Thymus (tissue), 11 donors: ENCODE results near the gene CERS6. TPM values are rescaled to one million over a fixed set of nuclear protein-coding genes. Genes with fewer than 3 reads are reported as not detected.
A peak's percentile ranks its signal among the peaks of the same experiment; 100 is the strongest.

Experiments used
- DNase-seq, 9 donors: peaks; one replicate each; pipeline ENCODE4 v3.0.0-alpha.2; 2013; ENCODE audit warnings: low spot score in 9 of 9, low read depth in 6 of 9, missing footprints in 1 of 9
- H3K27ac ChIP-seq, 2 donors: one replicate each; pipeline ENCODE4 v1.5.1; 2013; ENCODE audit warnings: control low read depth in 1 of 2, low read depth in 1 of 2, low read length in 1 of 2, mild to moderate bottlenecking in 1 of 2, moderate library complexity in 1 of 2
- H3K27me3 ChIP-seq, 2 donors: one replicate each; pipeline ENCODE4 v1.5.1; 2013; ENCODE audit warnings: low read length in 1 of 2; ENCODE audit not compliant: control insufficient read depth in 2 of 2, insufficient read depth in 1 of 2
- H3K36me3 ChIP-seq, 2 donors: one replicate each; pipeline ENCODE4 v1.5.1; 2013; ENCODE audit warnings: low read length in 1 of 2, mild to moderate bottlenecking in 1 of 2, moderate library complexity in 1 of 2; ENCODE audit not compliant: control insufficient read depth in 2 of 2, insufficient read depth in 2 of 2
- H3K4me1 ChIP-seq, 2 donors: one replicate each; pipeline ENCODE4 v1.5.1; 2013; ENCODE audit warnings: low read length in 2 of 2; ENCODE audit not compliant: control insufficient read depth in 2 of 2, insufficient read depth in 2 of 2
- H3K4me3 ChIP-seq, 2 donors: one replicate each; pipeline ENCODE4 v1.5.1; 2013; ENCODE audit warnings: low read length in 2 of 2, control low read depth in 1 of 2, mild to moderate bottlenecking in 1 of 2
- H3K9me3 ChIP-seq, 2 donors: one replicate each; pipeline ENCODE4 v1.5.1; 2013; ENCODE audit warnings: low read length in 1 of 2, mild to moderate bottlenecking in 1 of 2; ENCODE audit not compliant: control insufficient read depth in 2 of 2, insufficient read depth in 1 of 2
- WGBS: extraction: QIAGEN DNeasy Blood & Tissue Kit; methylation state at CpG from one replicate; pipeline ENCODE4 v1.1.7; 2013; 5-methylcytosine and 5-hydroxymethylcytosine counted together
- polyA plus RNA-seq: library from polyadenylated mRNA; stranded (reverse); fragments of 200-250 nt; gene quantifications from one replicate; pipeline ENCODE4 v1.2.3, GENCODE V29; 2013
- total RNA-seq: library from RNA; stranded (reverse); fragments of 120-200 nt; gene quantifications from one replicate; pipeline ENCODE4 v1.2.4, GENCODE V29; 2013
- donor health status: healthy.

CERS6 gene
- total and polyA plus RNA-seq, 2 donors: 12.1 to 26.9 TPM

GRCh38 chr2:168708080-168708479 is 252.0 kb downstream of the CERS6 start:
- 99% methylated on average over 1 of the region's 1 CpG for WGBS
- H3K4me3 ChIP-seq: no peak overlapping the region
- peaks cover 0 to 2% of the 10 kb centered on the region in 2 donors for H3K36me3 ChIP-seq
- no peak overlapping the region for H3K27ac ChIP-seq
- H3K9me3 ChIP-seq: no peaks in the 10 kb centered on the region
- no peaks in the 10 kb centered on the region for H3K4me1 ChIP-seq
- no peaks in the 10 kb centered on the region for H3K27me3 ChIP-seq
- no peak for DNase-seq

- Histone ChIP-seq H3K4me3 (no peak overlapping the region), H3K27ac (no peak overlapping the region), H3K4me1 (no peaks in the 10 kb centered on the region), H3K27me3 (no peaks in the 10 kb centered on the region), H3K9me3 (no peaks in the 10 kb centered on the region), H3K36me3 (peaks cover 0 to 2% of the 10 kb centered on the region in 2 donors)
- WGBS: 99% methylated on average over 4 of the region's 4 CpGs
- no peak for DNase-seq
Observed at GRCh38 chr2:168710754-168711467, 254.8 kb downstream of the CERS6 start.

- no peak overlapping the region for H3K27ac ChIP-seq
Observed at GRCh38 chr2:168712053-168712452, 256.0 kb downstream of the CERS6 start.

GRCh38 chr2:168713325-168713724 is 257.3 kb downstream of the CERS6 start:
- Histone ChIP-seq H3K27ac (no peak overlapping the region), H3K4me3 (no peak overlapping the region), H3K9me3 (no peaks in the 10 kb centered on the region), H3K36me3 (peaks cover 0 to 3% of the 10 kb centered on the region in 2 donors), H3K27me3 (no peaks in the 10 kb centered on the region), H3K4me1 (no peaks in the 10 kb centered on the region)
- no peak for DNase-seq
- WGBS: 97% methylated on average over 1 of the region's 1 CpG

More at GRCh38 chr2:168712053-168712452, 256.0 kb downstream of the CERS6 start:
- WGBS: 54% methylated on average over 1 of the region's 1 CpG
- Histone ChIP-seq H3K4me3 (no peak overlapping the region), H3K36me3 (peaks cover 0 to 2% of the 10 kb centered on the region in 2 donors), H3K27me3 (no peaks in the 10 kb centered on the region), H3K4me1 (no peaks in the 10 kb centered on the region), H3K9me3 (no peaks in the 10 kb centered on the region)
- peak in 3 of 9 donors; percentile 6 to 24 (median 17) for DNase-seq

GRCh38 chr2:168715849-168716248 is 259.8 kb downstream of the CERS6 start:
- WGBS: 99% methylated on average over 2 of the region's 2 CpGs

GRCh38 chr2:168716839-168717238 is 260.8 kb downstream of the CERS6 start:
- no peak overlapping the region for H3K4me3 ChIP-seq
- no peak for DNase-seq
- peaks cover 3 to 20% of the 10 kb centered on the region in 2 donors for H3K36me3 ChIP-seq
- no peaks in the 10 kb centered on the region for H3K9me3 ChIP-seq
- no peak overlapping the region for H3K27ac ChIP-seq
- no peaks in the 10 kb centered on the region for H3K27me3 ChIP-seq
- no peaks in the 10 kb centered on the region for H3K4me1 ChIP-seq

More at GRCh38 chr2:168715849-168716248, 259.8 kb downstream of the CERS6 start:
- no peak for DNase-seq
- Histone ChIP-seq H3K36me3 (peaks cover 3 to 18% of the 10 kb centered on the region in 2 donors), H3K27me3 (no peaks in the 10 kb centered on the region), H3K4me3 (no peak overlapping the region), H3K27ac (no peak overlapping the region), H3K9me3 (no peaks in the 10 kb centered on the region), H3K4me1 (no peaks in the 10 kb centered on the region)

GRCh38 chr2:168717790-168718502 is 261.9 kb downstream of the CERS6 start:
- H3K27ac ChIP-seq: no peak overlapping the region

GRCh38 chr2:168718622-168719021 is 262.6 kb downstream of the CERS6 start:
- 93% methylated on average over 2 of the region's 2 CpGs for WGBS
- H3K4me1 ChIP-seq: no peaks in the 10 kb centered on the region
- no peak for DNase-seq
- H3K27me3 ChIP-seq: no peaks in the 10 kb centered on the region
- no peak overlapping the region for H3K27ac ChIP-seq
- peaks cover 3 to 33% of the 10 kb centered on the region in 2 donors for H3K36me3 ChIP-seq
- H3K9me3 ChIP-seq: no peaks in the 10 kb centered on the region
- no peak overlapping the region for H3K4me3 ChIP-seq

More at GRCh38 chr2:168717790-168718502, 261.9 kb downstream of the CERS6 start:
- 38% methylated on average over 3 of the region's 3 CpGs for WGBS
- no peaks in the 10 kb centered on the region for H3K9me3 ChIP-seq
- peaks cover 3 to 28% of the 10 kb centered on the region in 2 donors for H3K36me3 ChIP-seq
- no peaks in the 10 kb centered on the region for H3K4me1 ChIP-seq
- peak in 1 of 9 donors; percentile 11 for DNase-seq
- H3K4me3 ChIP-seq: no peak overlapping the region
- H3K27me3 ChIP-seq: no peaks in the 10 kb centered on the region

- H3K36me3 ChIP-seq: peaks cover 3 to 33% of the 10 kb centered on the region in 2 donors
- no peak for DNase-seq
- H3K27me3 ChIP-seq: no peaks in the 10 kb centered on the region
- H3K4me3 ChIP-seq: no peak overlapping the region
- H3K4me1 ChIP-seq: no peaks in the 10 kb centered on the region
- no peaks in the 10 kb centered on the region for H3K9me3 ChIP-seq
- no peak overlapping the region for H3K27ac ChIP-seq
Observed at GRCh38 chr2:168719446-168719845, 263.4 kb downstream of the CERS6 start.
